Smooth muscle cell (in vitro differentiated cells): ENCODE results near the gene PLA2G4C. TPM values are rescaled to one million over a fixed set of nuclear protein-coding genes. Genes with fewer than 3 reads are reported as not detected.

Experiments
- DNase-seq: peaks from one replicate; lab custom pipeline; 2025; ENCODE audit not compliant: unreplicated experiment; lab: John Stamatoyannopoulos, UW
- H2AFZ ChIP-seq: fragments of 200-600 bp; sonication (generic); 2 replicates; pipeline ENCODE4 v1.6.0; 2016; ENCODE audit warnings: antibody characterized with exemption, low read depth, mild to moderate bottlenecking
- H3F3A ChIP-seq: fragments of 200-600 bp; sonication (generic); 2 replicates; pipeline ENCODE4 v1.6.0; 2017; ENCODE audit warnings: antibody characterized with exemption, low read depth
- H3K27ac ChIP-seq: fragments of 200-600 bp; sonication (generic); 2 replicates; pipeline ENCODE4 v1.5.1; 2016; ENCODE audit warnings: low read depth, mild to moderate bottlenecking
- H3K27me3 ChIP-seq: fragments of 200-600 bp; sonication (generic); 2 replicates; pipeline ENCODE4 v1.6.1; 2016; ENCODE audit warnings: low read depth, mild to moderate bottlenecking
- H3K36me3 ChIP-seq: fragments of 200-600 bp; sonication (generic); 2 replicates; pipeline ENCODE4 v1.5.1; 2016; ENCODE audit warnings: low read depth
- H3K4me1 ChIP-seq: fragments of 200-600 bp; sonication (generic); 2 replicates; pipeline ENCODE4 v1.5.1; 2016; ENCODE audit warnings: low read depth
- H3K4me2 ChIP-seq: fragments of 200-600 bp; sonication (generic); 2 replicates; pipeline ENCODE4 v1.6.0; 2016; ENCODE audit warnings: mild to moderate bottlenecking
- H3K4me3 ChIP-seq: fragments of 200-600 bp; sonication (generic); 2 replicates; pipeline ENCODE4 v1.5.1; 2016; ENCODE audit warnings: mild to moderate bottlenecking
- H3K79me2 ChIP-seq: fragments of 200-600 bp; sonication (generic); 2 replicates; pipeline ENCODE4 v1.6.0; 2016; ENCODE audit warnings: low read depth, mild to moderate bottlenecking
- H3K9ac ChIP-seq: fragments of 200-600 bp; sonication (generic); 2 replicates; pipeline ENCODE4 v1.6.0; 2016; ENCODE audit warnings: low read depth
- H3K9me3 ChIP-seq: fragments of 200-600 bp; sonication (generic); replicated peaks from 2 replicates; pipeline ENCODE4 v1.5.1; 2016; ENCODE audit warnings: low read depth
- H4K20me1 ChIP-seq: fragments of 200-600 bp; sonication (generic); 2 replicates; pipeline ENCODE4 v1.6.0; 2016; ENCODE audit warnings: low read depth
- CTCF ChIP-seq: fragments of 200-600 bp; sonication (generic); IDR thresholded peaks from 2 replicates; pipeline ENCODE4 v1.5.1; 2017; ENCODE audit warnings: borderline replicate concordance, mild to moderate bottlenecking, antibody characterized with exemption; ENCODE audit not compliant: insufficient read depth, poor library complexity, severe bottlenecking
- WGBS: methylation state at CpG from one replicate; pipeline ENCODE4 v1.1.7; 2016; ENCODE audit warnings: low lambda C conversion rate; 5-methylcytosine and 5-hydroxymethylcytosine counted together
- polyA plus RNA-seq: library from polyadenylated mRNA; unstranded; fragments of >200 nt; fragmentation: Nextera tagmentation; extraction: Ambion mirVana; gene quantifications from 2 replicates; pipeline ENCODE4 v1.2.1, GENCODE V29; 2016
- total RNA-seq: library from RNA; depleted of rRNA; stranded (reverse); fragments of >200 nt; gene quantifications from 2 replicates; pipeline ENCODE4 v1.2.3, GENCODE V29; 2014

Gene PLA2G4C
- total RNA-seq (0.40 and 0.63 TPM in 2 replicates), polyA plus RNA-seq (1.7 and 3.3 TPM in 2 replicates)

GRCh38 chr19:48110350-48110966, at the start of gene PLA2G4C:
PLA2G4C (minus strand) TSS chr19:48110817; CDS start chr19:48106529, 4,288 bp downstream.
- no peaks in the 10 kb centered on the region for H3K9me3 ChIP-seq
- no peak for TF ChIP-seq CTCF
- H2AFZ ChIP-seq = no peak within 1 kb of the TSS
- H3K9ac ChIP-seq = peak within 1 kb of the TSS; percentile 72
- no peaks in the 10 kb centered on the region for H3K36me3 ChIP-seq
- H3K4me3 ChIP-seq = peak within 1 kb of the TSS; percentile 40
- H3K4me1 ChIP-seq = no peaks in the 10 kb centered on the region
- no peaks in the 10 kb centered on the region for H3K79me2 ChIP-seq
- peak within 1 kb of the TSS; percentile 80 for H3K4me2 ChIP-seq
- DNase-seq = peak; percentile 73
- H3K27ac ChIP-seq = peak within 1 kb of the TSS; percentile 82
- 3% methylated on average over 27 of the region's 27 CpGs for WGBS
- no peaks in the 10 kb centered on the region for H4K20me1 ChIP-seq
- no peaks in the 10 kb centered on the region for H3F3A ChIP-seq
- H3K27me3 ChIP-seq = no peaks in the 10 kb centered on the region

- Histone ChIP-seq H3K9me3 (no peaks in the 10 kb centered on the region), H2AFZ (no peak overlapping the region), H3K36me3 (no peaks in the 10 kb centered on the region), H3K79me2 (no peaks in the 10 kb centered on the region), H3F3A (no peaks in the 10 kb centered on the region), H3K9ac (no peak overlapping the region), H3K4me2 (no peak overlapping the region), H4K20me1 (no peaks in the 10 kb centered on the region), H3K4me1 (no peaks in the 10 kb centered on the region), H3K4me3 (no peak overlapping the region), H3K27ac (no peak overlapping the region), H3K27me3 (no peaks in the 10 kb centered on the region)
- no peak for TF ChIP-seq CTCF
- 91% methylated on average over 12 of the region's 12 CpGs for WGBS
- no peak for DNase-seq
Measured at GRCh38 chr19:48158210-48158790, 47.7 kb upstream of the PLA2G4C start.

GRCh38 chr19:48154003-48154402, 43.4 kb upstream of the PLA2G4C start:
- Histone ChIP-seq H3K4me2 (no peak overlapping the region), H3K9me3 (no peaks in the 10 kb centered on the region), H4K20me1 (no peaks in the 10 kb centered on the region), H2AFZ (no peak overlapping the region), H3K79me2 (no peaks in the 10 kb centered on the region), H3F3A (no peaks in the 10 kb centered on the region), H3K4me1 (no peaks in the 10 kb centered on the region), H3K27ac (no peak overlapping the region), H3K4me3 (no peak overlapping the region), H3K27me3 (no peaks in the 10 kb centered on the region), H3K36me3 (no peaks in the 10 kb centered on the region), H3K9ac (no peak overlapping the region)
- no peak for TF ChIP-seq CTCF
- DNase-seq = no peak
- WGBS = 90% methylated on average over 9 of the region's 9 CpGs

GRCh38 chr19:48152551-48152950, 41.9 kb upstream of the PLA2G4C start:
- 38% methylated on average over 8 of the region's 8 CpGs for WGBS
- H3K27ac ChIP-seq = no peak overlapping the region

More at GRCh38 chr19:48152551-48152950, 41.9 kb upstream of the PLA2G4C start:
- H3K79me2 ChIP-seq = no peaks in the 10 kb centered on the region
- no peaks in the 10 kb centered on the region for H3K9me3 ChIP-seq
- H3K4me2 ChIP-seq = no peak overlapping the region
- H3F3A ChIP-seq = no peaks in the 10 kb centered on the region
- no peaks in the 10 kb centered on the region for H3K36me3 ChIP-seq
- no peaks in the 10 kb centered on the region for H3K4me1 ChIP-seq
- H4K20me1 ChIP-seq = no peaks in the 10 kb centered on the region
- peak; percentile 26 for DNase-seq
- no peak overlapping the region for H3K9ac ChIP-seq
- no peaks in the 10 kb centered on the region for H3K27me3 ChIP-seq
- no peak overlapping the region for H3K4me3 ChIP-seq
- TF ChIP-seq CTCF = peak; percentile 76
- no peak overlapping the region for H2AFZ ChIP-seq
